Caco-2 (cell line): ENCODE results near the gene TSSK2. TPM values are rescaled to one million over a fixed set of nuclear protein-coding genes. Genes with fewer than 3 reads are reported as not detected.

Experiments
- BruUV-seq: library from RNA; stranded (reverse); fragments of 400-500 nt; replicated peaks from 2 replicates; lab custom pipeline; 2021; lab: Mats Ljungman, UMichigan
- CTCF ChIA-PET: fragments of 300-600 bp; sonication (Branson Sonifier 250); formaldehyde crosslinking; loops from one replicate; lab custom pipeline; 2022; ENCODE audit warnings: antibody characterized with exemption; lab: Charles Lee
- POLR2A ChIA-PET: fragments of 300-600 bp; sonication (Branson Sonifier 250); formaldehyde crosslinking; loops from one replicate; lab custom pipeline; 2022; ENCODE audit warnings: antibody characterized with exemption; lab: Charles Lee
- DNase-seq, 2 experiments: peaks; one replicate each; pipeline versions ENCODE4 v3.0.0 to v3.0.0-alpha.2; 2020 to 2022
- H3K27me3 ChIP-seq: replicated peaks from 2 replicates; pipeline ENCODE4 v1.6.0; 2011; ENCODE audit warnings: low read length; ENCODE audit not compliant: control insufficient read depth, insufficient read depth
- H3K36me3 ChIP-seq: 2 replicates; pipeline ENCODE4 v1.5.1; 2011; ENCODE audit warnings: low read length; ENCODE audit not compliant: control insufficient read depth, insufficient read depth
- H3K4me1 ChIP-seq: fragments of 250-450 bp; sonication (Bioruptor Pico); 2 replicates; pipeline ENCODE4 v1.5.1; 2020; ENCODE audit warnings: mild to moderate bottlenecking
- H3K4me3 ChIP-seq: 2 replicates; pipeline ENCODE4 v1.5.1; 2011; ENCODE audit warnings: low read depth, mild to moderate bottlenecking, control low read depth, low read length
- H3K9me3 ChIP-seq: fragments of 250-450 bp; sonication (Bioruptor Pico); 2 replicates; pipeline ENCODE4 v1.5.1; 2020; ENCODE audit warnings: mild to moderate bottlenecking, moderate library complexity
- H3K27ac Mint-ChIP-seq: one replicate; pipeline ENCODE4 v1.8.0; 2022; ENCODE audit warnings: mixed read lengths; ENCODE audit not compliant: unreplicated experiment
- H3K27me3 Mint-ChIP-seq: one replicate; pipeline ENCODE4 v1.8.0; 2022; ENCODE audit warnings: mixed read lengths; ENCODE audit not compliant: insufficient read depth, unreplicated experiment
- H3K36me3 Mint-ChIP-seq: one replicate; pipeline ENCODE4 v1.8.0; 2022; ENCODE audit warnings: mild to moderate bottlenecking, mixed read lengths; ENCODE audit not compliant: insufficient read depth, unreplicated experiment
- H3K4me1 Mint-ChIP-seq: one replicate; pipeline ENCODE4 v1.8.0; 2022; ENCODE audit warnings: low read depth, mixed read lengths; ENCODE audit not compliant: unreplicated experiment
- H3K4me3 Mint-ChIP-seq: one replicate; pipeline ENCODE4 v1.8.0; 2022; ENCODE audit warnings: mild to moderate bottlenecking, moderate library complexity, mixed read lengths; ENCODE audit not compliant: unreplicated experiment
- H3K9me3 Mint-ChIP-seq: one replicate; pipeline ENCODE4 v1.8.0; 2022; ENCODE audit warnings: mixed read lengths; ENCODE audit not compliant: unreplicated experiment
- CTCF ChIP-seq, 2 experiments: fragments of 200-600 bp in 1 of 2; IDR thresholded peaks; 1 replicate in 1 of 2; 2 replicates in 1 of 2; pipeline versions ENCODE4 v1.5.1 to v1.8.0; 2011 to 2022; ENCODE audit warnings: antibody characterized with exemption in 1 of 2, control low read depth in 1 of 2, inconsistent platforms in 1 of 2, low read depth in 1 of 2, low read length in 1 of 2, mild to moderate bottlenecking in 1 of 2, moderate library complexity in 1 of 2; ENCODE audit not compliant: insufficient read depth in 1 of 2, severe bottlenecking in 1 of 2, unreplicated experiment in 1 of 2
- intact Hi-C: fragments of 100-400 bp; cut with micrococcal nuclease; formaldehyde crosslinking; loops from one replicate; pipeline ENCODE4 v1.10.0; 2022; ENCODE audit not compliant: unreplicated experiment
- total RNA-seq: library from RNA; stranded (reverse); gene quantifications from 2 replicates; pipeline ENCODE4 v1.2.3, GENCODE V29; 2022

Gene TSSK2
- total RNA-seq, 1 experiment from 2014 or later = not detected

GRCh38 chr22:19178657-19179496 lies 47.8 kb downstream of the TSSK2 start, which contains the start of gene SLC25A1:
Gene SLC25A1 (minus strand): TSS chr22:19178736. CDS start chr22:19178673, 63 bp downstream.
- peaks cover 5% of the 10 kb centered on the region for H3K36me3 ChIP-seq
- H3K9me3 Mint-ChIP-seq = no peaks in the 10 kb centered on the region
- intact Hi-C loops = loop anchor here (1.0 to 5.0 kb wide), 4 partner anchors 37 to 298 kb away; partner anchors contain the start of genes CDC45, CLTCL1, ESS2 and UFD1
- ChIA-PET CTCF (interaction anchor here (0.5 to 2.4 kb wide), 12 partner anchors 10 to 1411 kb away, joined by 3 to 13 read pairs (median 4); partner anchors contain the start of genes CLTCL1, DGCR2 and ESS2), POLR2A (interaction anchor here (0.6 to 1.2 kb wide), 5 partner anchors 15 to 301 kb away, joined by 3 to 5 read pairs (median 5); partner anchors contain the start of genes C22orf39, CDC45 and ESS2)
- H3K27ac Mint-ChIP-seq = peak within 1 kb of the TSS; percentile 70
- peaks cover 33% of the 10 kb centered on the region for H3K36me3 Mint-ChIP-seq
- no peaks in the 10 kb centered on the region for H3K4me1 Mint-ChIP-seq
- H3K4me3 ChIP-seq = peak within 1 kb of the TSS; percentile 92
- H3K9me3 ChIP-seq = no peaks in the 10 kb centered on the region
- no peak for TF ChIP-seq CTCF (IDR thresholded peaks at IDR 0.05; ENCODE audit: insufficient read depth in 1 of 2, low read depth in 1 of 2, low read length in 1 of 2, severe bottlenecking in 1 of 2, unreplicated experiment in 1 of 2)
- DNase-seq = peak; percentile 91 to 95
- H3K4me3 Mint-ChIP-seq = peak within 1 kb of the TSS; percentile 78
- peaks cover 28% of the 10 kb centered on the region for H3K4me1 ChIP-seq
- TSS peak; percentile 19 for BruUV-seq
- no peaks in the 10 kb centered on the region for H3K27me3 Mint-ChIP-seq
- H3K27me3 ChIP-seq = no peaks in the 10 kb centered on the region

DNA sequence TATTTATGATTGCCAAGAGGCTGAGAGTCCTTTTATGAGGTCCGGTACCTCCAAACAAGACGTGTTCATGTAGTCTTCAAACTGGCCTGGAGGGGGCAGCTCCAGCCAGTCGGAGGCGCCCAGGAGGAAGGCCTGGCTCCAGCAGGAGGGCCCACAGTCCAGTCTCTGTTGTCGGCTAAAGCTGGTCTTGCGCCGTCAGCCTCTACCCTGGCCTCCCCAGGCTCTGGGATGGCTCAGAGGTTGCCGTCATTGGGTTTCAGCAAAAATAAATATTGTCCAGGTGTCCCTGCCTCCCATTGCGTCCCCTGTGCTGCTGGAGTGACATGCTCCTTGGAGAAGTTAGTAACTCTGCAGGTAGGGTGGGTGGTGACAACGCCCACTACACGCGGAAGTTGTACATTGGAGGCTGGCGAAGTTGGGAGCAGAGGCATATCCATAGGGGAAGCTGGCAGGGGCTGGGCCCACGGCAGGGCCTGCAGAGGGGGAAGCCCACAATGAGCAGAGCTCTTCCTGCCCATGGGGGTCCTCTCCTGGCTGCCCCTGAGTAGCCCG lies 48.5 kb downstream of the TSSK2 start:
- H3K4me1 ChIP-seq = peaks cover 21% of the 10 kb centered on the region
- BruUV-seq = no TSS peak

More for the DNA sequence above, 48.5 kb downstream of the TSSK2 start:
- Histone ChIP-seq H3K27me3 (no peaks in the 10 kb centered on the region), H3K36me3 (peaks cover 3% of the 10 kb centered on the region), H3K9me3 (no peaks in the 10 kb centered on the region), H3K4me3 (peak overlapping the region; percentile 92)
- peak; percentile 65 to 75 for TF ChIP-seq CTCF (IDR thresholded peaks at IDR 0.05; ENCODE audit: insufficient read depth in 1 of 2, low read depth in 1 of 2, low read length in 1 of 2, severe bottlenecking in 1 of 2, unreplicated experiment in 1 of 2)
- H3K4me1 Mint-ChIP-seq = peaks cover 1% of the 10 kb centered on the region
- intact Hi-C loops = loop anchor here (1.0 to 5.0 kb wide), 4 partner anchors 37 to 298 kb away; partner anchors contain the start of genes CDC45, CLTCL1, ESS2 and UFD1
- no peaks in the 10 kb centered on the region for H3K9me3 Mint-ChIP-seq
- ChIA-PET POLR2A (interaction anchor here (0.6 to 1.2 kb wide), 3 partner anchors 14 to 622 kb away, joined by 3 to 5 read pairs (median 3); partner anchors contain the start of gene ESS2), CTCF (interaction anchor here (0.7 to 2.4 kb wide), 7 partner anchors 11 to 451 kb away, joined by 3 to 13 read pairs (median 6); partner anchors contain the start of genes CDC45, CLTCL1, DGCR2 and ESS2)
- H3K27ac Mint-ChIP-seq = peak overlapping the region; percentile 42
- peak; percentile 82 to 83 for DNase-seq
- peak overlapping the region; percentile 74 for H3K4me3 Mint-ChIP-seq
- no peaks in the 10 kb centered on the region for H3K27me3 Mint-ChIP-seq
- peaks cover 26% of the 10 kb centered on the region for H3K36me3 Mint-ChIP-seq
